ENCODE measurements around the gene RINL. TPM values are rescaled to one million over a fixed set of nuclear protein-coding genes. Genes with fewer than 3 reads are reported as not detected.

RINL gene
- total and polyA plus RNA-seq, 2 of the 8 experiments (the other 6 are each of a cell fraction or from before 2014, with no cell fraction given) = 11.1 to 11.9 TPM

DNA sequence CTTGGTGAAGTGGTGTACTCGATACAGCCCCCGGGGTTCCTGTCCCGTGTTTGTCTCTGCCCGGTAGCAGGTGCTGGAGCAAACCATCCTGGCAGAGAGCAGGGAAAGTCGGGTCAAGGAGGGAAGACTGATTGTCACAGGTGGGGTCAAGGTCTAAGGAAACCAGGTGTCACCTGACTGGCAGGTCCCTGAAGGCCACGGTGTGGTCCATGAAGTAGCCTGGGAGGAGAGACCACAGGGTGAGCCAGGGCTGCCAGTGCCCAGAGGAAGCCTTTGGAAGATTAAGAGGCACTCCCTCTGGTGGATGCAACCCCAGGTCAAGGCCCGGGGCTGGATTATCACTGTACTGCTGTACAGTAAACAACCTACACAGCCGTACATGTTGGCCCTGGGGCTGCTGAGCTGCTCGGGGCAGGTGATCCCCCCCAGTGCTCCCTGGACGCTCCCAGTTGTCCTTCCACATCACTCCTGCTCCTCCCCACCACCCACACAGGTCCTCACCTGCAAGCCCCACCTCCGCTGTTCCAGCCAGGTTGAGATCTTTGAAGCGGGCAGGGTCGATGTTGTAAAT, 39.9 kb upstream of the RINL start:
- H3K9ac ChIP-seq (replicated peaks in 1 of 4; ENCODE audit: extremely low read depth in 1 of 4, low read depth in 3 of 4, low read length in 3 of 4) = no peak overlapping the region
- no peak overlapping the region for H4K5ac ChIP-seq (ENCODE audit: insufficient read length, low read depth, low read length)
- no peak overlapping the region for H3K4ac ChIP-seq (replicated peaks; ENCODE audit: insufficient read length, low read depth, low read length)
- no peak overlapping the region for H3K18ac ChIP-seq (ENCODE audit: extremely low read depth, low read length)
- no peak overlapping the region for H2AFZ ChIP-seq (ENCODE audit: low read length)
- H4K20me1 ChIP-seq (replicated peaks in 1 of 2; ENCODE audit: control insufficient read depth in 1 of 2, insufficient read depth in 2 of 2, low read length in 2 of 2) = peaks cover 0 to 7% of the 10 kb centered on the region in 2 experiments
- H3K14ac ChIP-seq (ENCODE audit: insufficient read length) = no peak overlapping the region
- no peak overlapping the region for H2BK20ac ChIP-seq (ENCODE audit: low read length)
- H4K91ac ChIP-seq (replicated peaks; ENCODE audit: insufficient read length, low read length) = no peak overlapping the region
- no peaks in the 10 kb centered on the region; a peak in 1 of 4 replicates for H3K79me2 ChIP-seq (ENCODE audit: control insufficient read depth in 1 of 2, insufficient read depth in 2 of 2, low read length in 2 of 2)
- H3K79me1 ChIP-seq (ENCODE audit: low read depth, low read length) = no peaks in the 10 kb centered on the region
- peak overlapping the region; percentile 2; the same call in 1 of the 2 replicates for H4K8ac ChIP-seq (ENCODE audit: extremely low read depth, insufficient read depth, low read length)
- CTCF ChIA-PET (ENCODE audit: partially characterized antibody) = interaction anchor here (1.1 to 2.7 kb wide), 5 partner anchors 10 to 178 kb away, joined by 3 to 24 read pairs (median 5); partner anchors contain the start of genes MRPS12, NFKBIB and SARS2
- no peaks in the 10 kb centered on the region for H3K4me1 ChIP-seq (replicated peaks in 1 of 4; ENCODE audit: control insufficient read depth in 3 of 4, insufficient read depth in 4 of 4, low read length in 3 of 4)
- H3K56ac ChIP-seq (replicated peaks; ENCODE audit: insufficient read length, low read depth, low read length) = no peak overlapping the region
- DNase-seq (ENCODE audit: low read depth in 1 of 2, low spot score in 2 of 2) (no peak), FAIRE-seq (no peak)
- H2BK15ac ChIP-seq (ENCODE audit: low read length) = no peak overlapping the region
- POLR2A ChIA-PET (ENCODE audit: partially characterized antibody) = interaction anchor here (0.8 to 6.7 kb wide), 8 partner anchors 8 to 158 kb away, joined by 3 to 36 read pairs (median 4); partner anchors contain the start of genes MRPS12, NFKBIB, SARS2 and SIRT2
- no peaks in the 10 kb centered on the region; a peak in 1 of 7 replicates for H3K27me3 ChIP-seq (replicated peaks in 1 of 4; ENCODE audit: control insufficient read depth in 3 of 4, extremely low read depth in 1 of 4, insufficient read depth in 3 of 4, low read length in 3 of 4)
- H2BK5ac ChIP-seq (ENCODE audit: low read depth, low read length) = no peak overlapping the region
- TF ChIP-seq CBX8 (IDR thresholded peaks at IDR 0.05; ENCODE audit: borderline replicate concordance, low read depth, low read length) = no peak
- TF ChIP-seq, protein P1, sequence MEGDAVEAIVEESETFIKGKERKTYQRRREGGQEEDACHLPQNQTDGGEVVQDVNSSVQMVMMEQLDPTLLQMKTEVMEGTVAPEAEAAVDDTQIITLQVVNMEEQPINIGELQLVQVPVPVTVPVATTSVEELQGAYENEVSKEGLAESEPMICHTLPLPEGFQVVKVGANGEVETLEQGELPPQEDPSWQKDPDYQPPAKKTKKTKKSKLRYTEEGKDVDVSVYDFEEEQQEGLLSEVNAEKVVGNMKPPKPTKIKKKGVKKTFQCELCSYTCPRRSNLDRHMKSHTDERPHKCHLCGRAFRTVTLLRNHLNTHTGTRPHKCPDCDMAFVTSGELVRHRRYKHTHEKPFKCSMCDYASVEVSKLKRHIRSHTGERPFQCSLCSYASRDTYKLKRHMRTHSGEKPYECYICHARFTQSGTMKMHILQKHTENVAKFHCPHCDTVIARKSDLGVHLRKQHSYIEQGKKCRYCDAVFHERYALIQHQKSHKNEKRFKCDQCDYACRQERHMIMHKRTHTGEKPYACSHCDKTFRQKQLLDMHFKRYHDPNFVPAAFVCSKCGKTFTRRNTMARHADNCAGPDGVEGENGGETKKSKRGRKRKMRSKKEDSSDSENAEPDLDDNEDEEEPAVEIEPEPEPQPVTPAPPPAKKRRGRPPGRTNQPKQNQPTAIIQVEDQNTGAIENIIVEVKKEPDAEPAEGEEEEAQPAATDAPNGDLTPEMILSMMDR (IDR thresholded peaks at IDR 0.05; ENCODE audit: control extremely low read depth in 1 of 3, insufficient read depth in 1 of 3, low read depth in 1 of 3, low read length in 3 of 3) = peak in 1 of 3 experiments; percentile 11; a peak in 2 of 4 replicates
- H3K4me2 ChIP-seq (ENCODE audit: insufficient read depth in 1 of 2, low read depth in 2 of 2, low read length in 2 of 2) = no peak overlapping the region
- H3K4me3 ChIP-seq (ENCODE audit: extremely low read depth in 1 of 4, insufficient read depth in 2 of 4, low read depth in 3 of 4, low read length in 4 of 4) = no peak overlapping the region
- no peak overlapping the region for H3K27ac ChIP-seq (ENCODE audit: low read depth, low read length)
- no peak overlapping the region for H3K23ac ChIP-seq (ENCODE audit: insufficient read length)
- H3K36me3 ChIP-seq (ENCODE audit: control insufficient read depth in 2 of 4, insufficient read depth in 4 of 4, low read length in 3 of 4) = peaks cover 2 to 19% (median 11%) of the 10 kb centered on the region in 4 experiments; a peak in 6 of 8 replicates
- no peak overlapping the region for H2AK5ac ChIP-seq (ENCODE audit: low read depth, low read length)
- H3K9me3 ChIP-seq (ENCODE audit: insufficient read depth in 2 of 2, low read depth in 1 of 2, low read length in 1 of 2) = no peaks in the 10 kb centered on the region
- WGBS, 2 experiments (ENCODE audit: extremely low coverage in 1 of 2, insufficient coverage in 1 of 2, insufficient read length in 1 of 2, insufficient replicate concordance in 2 of 2, low coverage in 1 of 2, low lambda C conversion rate in 2 of 2, missing lambda C conversion rate in 1 of 2) = 90% methylated on average over 13 of the region's 13 CpGs; no CpG with 5 or more reads in 1 of the 2 experiments
- no peak overlapping the region for H2BK12ac ChIP-seq (ENCODE audit: low read depth, low read length)
- H3K23me2 ChIP-seq (ENCODE audit: low read depth, low read length) = peaks cover 6% of the 10 kb centered on the region; the same call in 1 of the 2 replicates
- no peak overlapping the region for H2BK120ac ChIP-seq (replicated peaks; ENCODE audit: low read depth, low read length)

All from H1 (cell line).